Measurements from ENCODE around the gene FBXL16. TPM values are rescaled to one million over a fixed set of nuclear protein-coding genes. Genes with fewer than 3 reads are reported as not detected.

Gene FBXL16
- polyA plus RNA-seq, 1 donor (not counting 4 experiments of a cell fraction or from before 2014, with no cell fraction given), result 0.81 TPM

DNA sequence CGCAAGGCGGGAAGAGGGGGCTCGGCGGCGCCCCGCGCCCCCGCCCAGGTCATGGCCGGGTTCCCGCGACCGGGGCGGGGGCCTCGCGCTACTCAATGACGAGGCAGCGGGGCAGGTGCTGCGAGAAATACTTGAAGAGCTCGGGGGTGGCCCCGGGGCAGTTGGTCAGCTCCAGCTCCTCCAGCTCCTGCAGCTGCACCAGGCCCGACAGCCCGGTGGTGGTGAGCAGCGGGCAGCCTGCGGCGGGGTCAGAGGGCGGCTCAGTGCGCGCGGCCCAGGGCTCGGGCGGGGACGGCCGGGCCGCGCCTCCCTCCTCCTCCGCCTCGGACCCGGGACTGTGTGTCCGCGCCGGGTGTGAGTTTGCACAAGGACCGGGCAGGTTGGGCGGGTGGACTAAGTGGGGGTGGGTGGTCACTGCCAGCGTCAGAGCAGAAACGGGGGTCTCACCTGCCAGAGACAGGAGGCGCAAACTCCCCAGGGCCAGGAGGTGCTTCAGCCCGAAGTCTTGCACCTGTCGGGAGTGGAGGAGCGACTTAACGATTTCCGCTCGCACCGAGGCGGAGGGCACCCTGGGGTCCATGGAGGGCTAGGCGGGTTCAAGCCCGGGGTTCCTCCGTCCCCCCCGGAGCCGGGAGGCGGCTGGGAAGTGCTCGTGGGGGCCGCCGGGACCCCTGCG is 11.3 kb downstream of the FBXL16 start:
- H3K9me1 ChIP-seq (ENCODE audit: control insufficient read depth, extremely low read depth, insufficient read depth, low read length), result no peaks in the 10 kb centered on the region
- no peaks in the 10 kb centered on the region for H4K20me1 ChIP-seq (ENCODE audit: control insufficient read depth, extremely low read depth, insufficient read depth, low read length)
- H3K4me1 ChIP-seq (ENCODE audit: control insufficient read depth, extremely low read depth, insufficient read depth, low read length), result peaks cover 11% of the 10 kb centered on the region
- peaks cover 4% of the 10 kb centered on the region for H3K79me2 ChIP-seq (ENCODE audit: control insufficient read depth, insufficient read depth, low read length)
- dilution Hi-C loops (cut with MboI; ENCODE audit: extremely low pct_ligation_motif_present, low sequenced_read_pairs), result no loop called here
- no peak overlapping the region for H3K4me3 ChIP-seq (ENCODE audit: control insufficient read depth in 2 of 3, extremely low read depth in 1 of 3, insufficient read depth in 2 of 3, low read depth in 1 of 3, low read length in 3 of 3)
- H3K4me2 ChIP-seq (ENCODE audit: control insufficient read depth, extremely low read depth, insufficient read depth, low read depth, low read length), result no peak overlapping the region
- no peaks in the 10 kb centered on the region for H3K36me3 ChIP-seq (ENCODE audit: control insufficient read depth in 2 of 2, extremely low read depth in 1 of 2, insufficient read depth in 2 of 2, low read length in 2 of 2)
- FAIRE-seq (no peak), DNase-seq (ENCODE audit: low read depth, low spot score) (no peak)
- no peak overlapping the region for H3K27ac ChIP-seq (ENCODE audit: control insufficient read depth, insufficient read depth, low read length)
- H3K9me3 ChIP-seq (ENCODE audit: control insufficient read depth, low read depth, low read length), result no peaks in the 10 kb centered on the region
- peaks cover 50% of the 10 kb centered on the region for H3K27me3 ChIP-seq (ENCODE audit: control insufficient read depth, extremely low read depth, insufficient read depth, low read length)
- no peak overlapping the region for H2AFZ ChIP-seq (ENCODE audit: control insufficient read depth, low read length)
- peak; percentile 99 for TF ChIP-seq EZH2 (IDR thresholded peaks at IDR 0.05; ENCODE audit: low read length)
- TF ChIP-seq, protein P1, sequence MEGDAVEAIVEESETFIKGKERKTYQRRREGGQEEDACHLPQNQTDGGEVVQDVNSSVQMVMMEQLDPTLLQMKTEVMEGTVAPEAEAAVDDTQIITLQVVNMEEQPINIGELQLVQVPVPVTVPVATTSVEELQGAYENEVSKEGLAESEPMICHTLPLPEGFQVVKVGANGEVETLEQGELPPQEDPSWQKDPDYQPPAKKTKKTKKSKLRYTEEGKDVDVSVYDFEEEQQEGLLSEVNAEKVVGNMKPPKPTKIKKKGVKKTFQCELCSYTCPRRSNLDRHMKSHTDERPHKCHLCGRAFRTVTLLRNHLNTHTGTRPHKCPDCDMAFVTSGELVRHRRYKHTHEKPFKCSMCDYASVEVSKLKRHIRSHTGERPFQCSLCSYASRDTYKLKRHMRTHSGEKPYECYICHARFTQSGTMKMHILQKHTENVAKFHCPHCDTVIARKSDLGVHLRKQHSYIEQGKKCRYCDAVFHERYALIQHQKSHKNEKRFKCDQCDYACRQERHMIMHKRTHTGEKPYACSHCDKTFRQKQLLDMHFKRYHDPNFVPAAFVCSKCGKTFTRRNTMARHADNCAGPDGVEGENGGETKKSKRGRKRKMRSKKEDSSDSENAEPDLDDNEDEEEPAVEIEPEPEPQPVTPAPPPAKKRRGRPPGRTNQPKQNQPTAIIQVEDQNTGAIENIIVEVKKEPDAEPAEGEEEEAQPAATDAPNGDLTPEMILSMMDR (optimal IDR thresholded peaks at IDR 0.05 in 1 of 3, IDR thresholded peaks at IDR 0.05 in 1 of 3, conservative IDR thresholded peaks at IDR 0.05 in 1 of 3; ENCODE audit: extremely low read depth in 1 of 3, insufficient read depth in 2 of 3, low read length in 3 of 3), result no peak
- H3K9ac ChIP-seq (ENCODE audit: control insufficient read depth, extremely low read depth, insufficient read depth, low read length), result no peak overlapping the region

DNA sequence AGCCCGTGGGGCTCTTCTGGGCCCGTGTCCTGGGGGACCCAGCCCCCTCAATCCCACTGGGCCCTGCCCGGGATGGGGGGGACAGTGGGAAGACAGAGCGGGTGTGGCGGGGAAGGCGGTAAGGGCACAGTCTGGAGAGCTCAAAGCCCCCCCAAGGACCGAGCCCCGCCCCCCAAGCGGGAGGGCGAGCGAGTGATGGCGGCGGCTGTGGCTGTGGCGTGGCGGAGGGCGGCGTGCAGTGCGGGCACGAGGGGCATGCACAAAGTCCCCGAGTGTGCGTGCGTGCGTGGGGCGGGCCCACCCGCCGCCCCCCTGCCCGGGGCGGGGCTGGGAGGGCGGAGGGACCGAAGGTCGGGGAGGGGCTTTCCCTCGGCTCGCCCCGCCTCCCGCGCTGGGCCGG is 11.8 kb downstream of the FBXL16 start:
- Histone ChIP-seq H3K27me3 (ENCODE audit: control insufficient read depth, extremely low read depth, insufficient read depth, low read length) (peaks cover 50% of the 10 kb centered on the region), H4K20me1 (ENCODE audit: control insufficient read depth, extremely low read depth, insufficient read depth, low read length) (no peaks in the 10 kb centered on the region), H3K27ac (ENCODE audit: control insufficient read depth, insufficient read depth, low read length) (no peak overlapping the region)

More for the DNA sequence above, 11.8 kb downstream of the FBXL16 start:
- Histone ChIP-seq H2AFZ (ENCODE audit: control insufficient read depth, low read length) (no peak overlapping the region), H3K4me1 (ENCODE audit: control insufficient read depth, extremely low read depth, insufficient read depth, low read length) (peaks cover 12% of the 10 kb centered on the region), H3K9me3 (ENCODE audit: control insufficient read depth, low read depth, low read length) (no peaks in the 10 kb centered on the region), H3K9me1 (ENCODE audit: control insufficient read depth, extremely low read depth, insufficient read depth, low read length) (no peaks in the 10 kb centered on the region), H3K79me2 (ENCODE audit: control insufficient read depth, insufficient read depth, low read length) (peaks cover 5% of the 10 kb centered on the region), H3K36me3 (ENCODE audit: control insufficient read depth in 2 of 2, extremely low read depth in 1 of 2, insufficient read depth in 2 of 2, low read length in 2 of 2) (no peaks in the 10 kb centered on the region), H3K4me3 (ENCODE audit: control insufficient read depth in 2 of 3, extremely low read depth in 1 of 3, insufficient read depth in 2 of 3, low read depth in 1 of 3, low read length in 3 of 3) (no peak overlapping the region), H3K9ac (ENCODE audit: control insufficient read depth, extremely low read depth, insufficient read depth, low read length) (no peak overlapping the region), H3K4me2 (ENCODE audit: control insufficient read depth, extremely low read depth, insufficient read depth, low read depth, low read length) (no peak overlapping the region)
- dilution Hi-C loops (cut with MboI; ENCODE audit: extremely low pct_ligation_motif_present, low sequenced_read_pairs), result no loop called here
- FAIRE-seq (no peak), DNase-seq (ENCODE audit: low read depth, low spot score) (no peak)
- no peak for TF ChIP-seq EZH2 (IDR thresholded peaks at IDR 0.05; ENCODE audit: low read length)
- TF ChIP-seq, protein P1 (optimal IDR thresholded peaks at IDR 0.05 in 1 of 3, IDR thresholded peaks at IDR 0.05 in 1 of 3, conservative IDR thresholded peaks at IDR 0.05 in 1 of 3; ENCODE audit: extremely low read depth in 1 of 3, insufficient read depth in 2 of 3, low read length in 3 of 3), result no peak

Data from keratinocyte (primary cell).